Endothelial cell of umbilical vein (primary cell): ENCODE measurements around the gene KCNIP1.

Source experiments
- EZH2 ChIP-seq: IDR thresholded peaks from 2 replicates; pipeline ENCODE4 v1.6.1; 2012; ENCODE audit warnings: borderline replicate concordance, low read depth, mild to moderate bottlenecking, moderate library complexity, low read length, inconsistent platforms; ENCODE audit not compliant: severe bottlenecking
- FOS ChIP-seq: IDR thresholded peaks from 2 replicates; pipeline ENCODE4 v1.6.1; 2011; ENCODE audit warnings: mild to moderate bottlenecking, low read length, moderate library complexity, borderline replicate concordance; ENCODE audit not compliant: insufficient read depth
- GATA2 ChIP-seq: IDR thresholded peaks from 2 replicates; pipeline ENCODE4 v1.7.0; 2011; ENCODE audit warnings: low read depth, mild to moderate bottlenecking, moderate library complexity, mixed read lengths, low read length; ENCODE audit not compliant: insufficient read length, insufficient read depth
- JUN ChIP-seq: IDR thresholded peaks from 2 replicates; pipeline ENCODE4 v1.6.1; 2011; ENCODE audit warnings: borderline replicate concordance, low read depth; ENCODE audit not compliant: insufficient read length, insufficient read depth
- MYC ChIP-seq: IDR thresholded peaks from one replicate; pipeline ENCODE4 v1.6.1; 2011; ENCODE audit warnings: mild to moderate bottlenecking, low read depth, low read length
- POLR2A ChIP-seq: IDR thresholded peaks from 2 replicates; pipeline ENCODE4 v1.6.1; 2012; ENCODE audit warnings: low read depth, mild to moderate bottlenecking, control low read depth, low read length
- POLR2AphosphoS5 ChIP-seq: IDR thresholded peaks from 2 replicates; pipeline ENCODE4 v1.6.1; 2012; ENCODE audit warnings: low read depth, mild to moderate bottlenecking, control low read depth, low read length, moderate library complexity; ENCODE audit not compliant: insufficient read depth
- TF ChIP-seq, protein P1 (sequence below), 2 donors: IDR thresholded peaks; 1 replicate in 1 of 2; 2 replicates in 1 of 2; pipeline ENCODE4 v1.5.1; 2011; ENCODE audit warnings: low read length in 2 of 2, mild to moderate bottlenecking in 2 of 2, moderate library complexity in 2 of 2, control low read depth in 1 of 2, inconsistent platforms in 1 of 2, low read depth in 1 of 2; ENCODE audit not compliant: insufficient read depth in 1 of 2; ENCODE audit errors: extremely low read depth in 1 of 2
- TF ChIP-seq, protein P2 (sequence below): IDR thresholded peaks from 2 replicates; pipeline ENCODE4 v1.6.1; 2011; ENCODE audit not compliant: insufficient read depth, insufficient read length

GRCh38 chr5:170499621-170500020 lies 4.2 kb upstream of the KCNIP1 start:
- TF ChIP-seq, protein P1, sequence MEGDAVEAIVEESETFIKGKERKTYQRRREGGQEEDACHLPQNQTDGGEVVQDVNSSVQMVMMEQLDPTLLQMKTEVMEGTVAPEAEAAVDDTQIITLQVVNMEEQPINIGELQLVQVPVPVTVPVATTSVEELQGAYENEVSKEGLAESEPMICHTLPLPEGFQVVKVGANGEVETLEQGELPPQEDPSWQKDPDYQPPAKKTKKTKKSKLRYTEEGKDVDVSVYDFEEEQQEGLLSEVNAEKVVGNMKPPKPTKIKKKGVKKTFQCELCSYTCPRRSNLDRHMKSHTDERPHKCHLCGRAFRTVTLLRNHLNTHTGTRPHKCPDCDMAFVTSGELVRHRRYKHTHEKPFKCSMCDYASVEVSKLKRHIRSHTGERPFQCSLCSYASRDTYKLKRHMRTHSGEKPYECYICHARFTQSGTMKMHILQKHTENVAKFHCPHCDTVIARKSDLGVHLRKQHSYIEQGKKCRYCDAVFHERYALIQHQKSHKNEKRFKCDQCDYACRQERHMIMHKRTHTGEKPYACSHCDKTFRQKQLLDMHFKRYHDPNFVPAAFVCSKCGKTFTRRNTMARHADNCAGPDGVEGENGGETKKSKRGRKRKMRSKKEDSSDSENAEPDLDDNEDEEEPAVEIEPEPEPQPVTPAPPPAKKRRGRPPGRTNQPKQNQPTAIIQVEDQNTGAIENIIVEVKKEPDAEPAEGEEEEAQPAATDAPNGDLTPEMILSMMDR (IDR thresholded peaks at IDR 0.05; ENCODE audit: extremely low read depth in 1 of 2, insufficient read depth in 1 of 2, low read depth in 1 of 2, low read length in 2 of 2): no peak
- no peak for TF ChIP-seq POLR2AphosphoS5
- TF ChIP-seq EZH2: no peak
- TF ChIP-seq, protein P2, sequence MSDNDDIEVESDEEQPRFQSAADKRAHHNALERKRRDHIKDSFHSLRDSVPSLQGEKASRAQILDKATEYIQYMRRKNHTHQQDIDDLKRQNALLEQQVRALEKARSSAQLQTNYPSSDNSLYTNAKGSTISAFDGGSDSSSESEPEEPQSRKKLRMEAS: no peak
- TF ChIP-seq POLR2A: no peak
- TF ChIP-seq MYC: no peak
- TF ChIP-seq GATA2: no peak
- no peak for TF ChIP-seq JUN
- no peak for TF ChIP-seq FOS
